SK-N-SH (cell line): ENCODE results near the gene CREBL2. TPM values are rescaled to one million over a fixed set of nuclear protein-coding genes. Genes with fewer than 3 reads are reported as not detected.

Experiments
- CTCF ChIA-PET: fragments of 300-600, 350-600 bp; formaldehyde crosslinking; extraction: SDS; loops from one replicate; lab custom pipeline; 2021; lab: Yijun Ruan, JAX
- POLR2A ChIA-PET: fragments of 350-600 bp; sonication (Branson Sonifier 250); formaldehyde crosslinking; extraction: SDS; loops from one replicate; lab custom pipeline; 2020; ENCODE audit warnings: antibody characterized with exemption, inconsistent platforms; lab: Yijun Ruan, JAX
- DNase-seq: peaks from one replicate; pipeline ENCODE4 v3.0.0; 2012
- H2AFZ ChIP-seq: fragments of 200-600 bp; sonication (generic); 2 replicates; pipeline ENCODE4 v1.8.1; 2016; ENCODE audit warnings: antibody characterized with exemption, mild to moderate bottlenecking, low read depth
- H3F3A ChIP-seq: fragments of 200-600 bp; sonication (generic); replicated peaks from 2 replicates; pipeline ENCODE3; 2016; ENCODE audit warnings: antibody characterized with exemption, mild to moderate bottlenecking; ENCODE audit not compliant: insufficient read depth
- H3K27ac ChIP-seq, 2 experiments: fragments of 200-500 bp in 1 of 2; fragments of 200-600 bp in 1 of 2; sonication (Bioruptor generic) in 1 of 2; sonication (generic), shearing (Covaris generic) in 1 of 2; 2 replicates each; pipeline versions ENCODE4 v1.5.1 to v1.6.1; 2014 to 2016; ENCODE audit warnings: low read depth in 2 of 2, inconsistent platforms in 1 of 2, low read length in 1 of 2, mild to moderate bottlenecking in 1 of 2, mixed read lengths in 1 of 2
- H3K27me3 ChIP-seq: fragments of 200-600 bp; sonication (generic), shearing (Covaris generic); 2 replicates; pipeline ENCODE4 v1.6.1; 2016; ENCODE audit warnings: mixed run types; ENCODE audit not compliant: insufficient read depth
- H3K36me3 ChIP-seq, 2 experiments: fragments of 200-500 bp in 1 of 2; fragments of 200-600 bp in 1 of 2; sonication (Bioruptor generic) in 1 of 2; sonication (generic) in 1 of 2; replicated peaks in 1 of 2; 2 replicates each; pipeline versions ENCODE3 to v1.5.1; 2014 to 2016; ENCODE audit warnings: low read length in 1 of 2, mild to moderate bottlenecking in 1 of 2; ENCODE audit not compliant: insufficient read depth in 2 of 2, control insufficient read depth in 1 of 2
- H3K4me1 ChIP-seq, 2 experiments: fragments of 200-500 bp in 1 of 2; fragments of 200-600 bp in 1 of 2; sonication (Bioruptor generic) in 1 of 2; sonication (generic), shearing (Covaris generic) in 1 of 2; 2 replicates each; pipeline versions ENCODE4 v1.5.1 to v1.6.1; 2014 to 2016; ENCODE audit warnings: low read depth in 1 of 2, low read length in 1 of 2, mixed run types in 1 of 2; ENCODE audit not compliant: insufficient read depth in 2 of 2, control insufficient read depth in 1 of 2
- H3K4me2 ChIP-seq: fragments of 200-600 bp; sonication (generic), shearing (Covaris generic); 2 replicates; pipeline ENCODE4 v1.6.1; 2017; ENCODE audit warnings: mixed run types
- H3K4me3 ChIP-seq, 2 experiments: fragments of 200-500 bp in 1 of 2; fragments of 200-600 bp in 1 of 2; sonication (Bioruptor generic) in 1 of 2; sonication (generic), shearing (Covaris generic) in 1 of 2; 2 replicates each; pipeline versions ENCODE4 v1.5.1 to v1.8.1; 2014 to 2016; ENCODE audit warnings: low read depth in 2 of 2, inconsistent platforms in 1 of 2, low read length in 1 of 2, mild to moderate bottlenecking in 1 of 2, mixed read lengths in 1 of 2, moderate library complexity in 1 of 2
- H3K79me2 ChIP-seq: fragments of 200-600 bp; sonication (generic); 2 replicates; pipeline ENCODE4 v1.8.1; 2017; ENCODE audit warnings: mild to moderate bottlenecking; ENCODE audit not compliant: insufficient read depth
- H3K9ac ChIP-seq: fragments of 200-600 bp; sonication (generic); 2 replicates; pipeline ENCODE4 v1.6.1; 2017; ENCODE audit warnings: mixed run types
- H3K9me2 ChIP-seq: fragments of 200-600 bp; sonication (generic); 2 replicates; pipeline ENCODE4 v1.6.1; 2017; ENCODE audit warnings: mixed run types
- H3K9me3 ChIP-seq: fragments of 200-600 bp; sonication (generic); 2 replicates; pipeline ENCODE4 v1.6.1; 2017; ENCODE audit warnings: mixed run types, mild to moderate bottlenecking, moderate library complexity
- H4K20me1 ChIP-seq: fragments of 200-600 bp; sonication (generic); 2 replicates; pipeline ENCODE4 v1.6.1; 2017; ENCODE audit warnings: mild to moderate bottlenecking, mixed run types; ENCODE audit not compliant: insufficient read depth
- CTCF ChIP-seq: fragments of 200-600 bp; sonication (generic); IDR thresholded peaks from 2 replicates; pipeline ENCODE4 v1.6.1; 2017; ENCODE audit warnings: antibody characterized with exemption, mild to moderate bottlenecking, moderate library complexity
- EP300 ChIP-seq, 2 experiments: IDR thresholded peaks; 2 replicates each; pipeline versions ENCODE4 v1.4.0 to v1.6.1; 2012; ENCODE audit warnings: borderline replicate concordance in 1 of 2, low read depth in 1 of 2, low read length in 1 of 2
- EZH2phosphoT487 ChIP-seq: fragments of 200-600 bp; sonication (generic); IDR thresholded peaks from 2 replicates; pipeline ENCODE4 v1.6.1; 2017; ENCODE audit warnings: low read depth, mixed run types, mild to moderate bottlenecking, antibody characterized with exemption, moderate library complexity, borderline replicate concordance
- GATA2 ChIP-seq: sonication (generic); formaldehyde crosslinking; IDR thresholded peaks from 2 replicates; pipeline ENCODE4 v1.5.0; 2020; ENCODE audit warnings: mild to moderate bottlenecking, missing genetic modification reagents
- IRF3 ChIP-seq: fragments of 150-350 bp; IDR thresholded peaks from 2 replicates; pipeline ENCODE4 v1.6.1; 2016; ENCODE audit warnings: mild to moderate bottlenecking, low read depth, low read length
- MXI1 ChIP-seq: IDR thresholded peaks from 2 replicates; pipeline ENCODE4 v1.6.1; 2012; ENCODE audit warnings: mild to moderate bottlenecking, low read depth, low read length, improper control_type of control experiment
- NRF1 ChIP-seq: IDR thresholded peaks from 2 replicates; pipeline ENCODE4 v1.6.1; 2012; ENCODE audit warnings: low read depth, mild to moderate bottlenecking, low read length
- POLR2AphosphoS5 ChIP-seq: IDR thresholded peaks from 2 replicates; pipeline ENCODE4 v1.6.1; 2012; ENCODE audit warnings: low read depth, low read length
- RFX5 ChIP-seq: IDR thresholded peaks from 2 replicates; pipeline ENCODE4 v1.6.1; 2012; ENCODE audit warnings: mild to moderate bottlenecking, improper control_type of control experiment, low read length
- SIN3A ChIP-seq: IDR thresholded peaks from 2 replicates; pipeline ENCODE4 v1.6.1; 2012; ENCODE audit warnings: low read depth, mild to moderate bottlenecking, low read length, moderate library complexity, borderline replicate concordance
- SMC3 ChIP-seq: IDR thresholded peaks from 2 replicates; pipeline ENCODE4 v1.6.1; 2012; ENCODE audit warnings: low read depth, low read length, improper control_type of control experiment
- TCF12 ChIP-seq: IDR thresholded peaks from 2 replicates; pipeline ENCODE4 v1.4.0; 2012
- TEAD4 ChIP-seq: IDR thresholded peaks from 2 replicates; pipeline ENCODE4 v1.4.0; 2012; ENCODE audit warnings: mild to moderate bottlenecking, borderline replicate concordance; ENCODE audit not compliant: insufficient read depth
- YY1 ChIP-seq: IDR thresholded peaks from 2 replicates; pipeline ENCODE4 v1.4.0; 2012; ENCODE audit warnings: low read depth, mild to moderate bottlenecking
- ZBTB33 ChIP-seq: IDR thresholded peaks from 2 replicates; pipeline ENCODE4 v1.4.0; 2012; ENCODE audit warnings: low read depth, borderline replicate concordance
- WGBS: methylation state at CpG from one replicate; pipeline ENCODE4 v1.1.6; 2017; ENCODE audit warnings: low lambda C conversion rate; 5-methylcytosine and 5-hydroxymethylcytosine counted together
- polyA plus RNA-seq, 3 experiments: library from polyadenylated mRNA; depleted of rRNA; stranded (reverse); fragments of >200 nt; gene quantifications; 2 replicates each; pipeline ENCODE4 v1.2.3, GENCODE V29; 2012

The CREBL2 gene
- polyA plus RNA-seq, 1 of the 3 experiments (the other 2 are of a cell fraction): 12.6 TPM

GRCh38 chr12:12635651-12636050 lies 24.0 kb downstream of the CREBL2 start:
- H3K27me3 ChIP-seq: no peaks in the 10 kb centered on the region
- no peak overlapping the region for H3K27ac ChIP-seq
- H3K79me2 ChIP-seq: peaks cover 14% of the 10 kb centered on the region
- H4K20me1 ChIP-seq: no peaks in the 10 kb centered on the region
- POLR2A ChIA-PET: no interaction called here
- DNase-seq: no peak
- no peaks in the 10 kb centered on the region for H3F3A ChIP-seq
- H3K9me3 ChIP-seq: no peaks in the 10 kb centered on the region
- no peak overlapping the region for H3K4me3 ChIP-seq
- H3K9ac ChIP-seq: no peak overlapping the region
- no peak overlapping the region for H3K4me2 ChIP-seq
- no peak overlapping the region for H2AFZ ChIP-seq
- H3K9me2 ChIP-seq: no peaks in the 10 kb centered on the region
- no peak for TF ChIP-seq RFX5
- no peak for TF ChIP-seq POLR2AphosphoS5
- no peak for TF ChIP-seq SMC3
- no peak for TF ChIP-seq SIN3A
- no peak for TF ChIP-seq EP300 (IDR thresholded peaks at IDR 0.05; ENCODE audit: borderline replicate concordance in 1 of 2, low read depth in 1 of 2, low read length in 1 of 2)
- TF ChIP-seq EZH2phosphoT487: no peak
- TF ChIP-seq IRF3: no peak
- TF ChIP-seq NRF1: no peak
- TF ChIP-seq YY1: no peak
- no peak for TF ChIP-seq CTCF
- no peak for TF ChIP-seq TCF12
- no peak for TF ChIP-seq GATA2
- TF ChIP-seq TEAD4: no peak
- TF ChIP-seq MXI1: no peak
- no peak for TF ChIP-seq ZBTB33
- 97% methylated on average over 12 of the region's 12 CpGs for WGBS
- CTCF ChIA-PET: interaction anchor here (0.6 to 0.7 kb wide), 2 partner anchors 29 to 423 kb away, joined by 3 to 4 read pairs; no protein-coding TSS in a partner anchor
- peaks cover 19 to 34% of the 10 kb centered on the region in 2 experiments for H3K36me3 ChIP-seq
- no peaks in the 10 kb centered on the region for H3K4me1 ChIP-seq
